Ovary (tissue), 3 donors: ENCODE data around the gene MYH15.

ENCODE experiments used
- EP300 ChIP-seq: sonication (generic); formaldehyde crosslinking; IDR thresholded peaks from one replicate; pipeline ENCODE4 v1.6.1; 2017; ENCODE audit warnings: antibody characterized with exemption
- POLR2A ChIP-seq: fragments of 450-650 bp; IDR thresholded peaks from one replicate; pipeline ENCODE4 v1.6.1; 2017; ENCODE audit warnings: antibody characterized with exemption, mild to moderate bottlenecking, moderate library complexity
- TF ChIP-seq, protein P1 (sequence below), 3 donors: fragments of 450-650 bp in 2 of 3; fragments of 200-600 bp in 1 of 3; IDR thresholded peaks; one replicate each; pipeline versions ENCODE4 v1.5.1 to v1.8.0; 2016 to 2022; ENCODE audit warnings: antibody characterized with exemption in 3 of 3, mild to moderate bottlenecking in 1 of 3
- donor health status: DM: no; HTN: no; CAD: no.

DNA sequence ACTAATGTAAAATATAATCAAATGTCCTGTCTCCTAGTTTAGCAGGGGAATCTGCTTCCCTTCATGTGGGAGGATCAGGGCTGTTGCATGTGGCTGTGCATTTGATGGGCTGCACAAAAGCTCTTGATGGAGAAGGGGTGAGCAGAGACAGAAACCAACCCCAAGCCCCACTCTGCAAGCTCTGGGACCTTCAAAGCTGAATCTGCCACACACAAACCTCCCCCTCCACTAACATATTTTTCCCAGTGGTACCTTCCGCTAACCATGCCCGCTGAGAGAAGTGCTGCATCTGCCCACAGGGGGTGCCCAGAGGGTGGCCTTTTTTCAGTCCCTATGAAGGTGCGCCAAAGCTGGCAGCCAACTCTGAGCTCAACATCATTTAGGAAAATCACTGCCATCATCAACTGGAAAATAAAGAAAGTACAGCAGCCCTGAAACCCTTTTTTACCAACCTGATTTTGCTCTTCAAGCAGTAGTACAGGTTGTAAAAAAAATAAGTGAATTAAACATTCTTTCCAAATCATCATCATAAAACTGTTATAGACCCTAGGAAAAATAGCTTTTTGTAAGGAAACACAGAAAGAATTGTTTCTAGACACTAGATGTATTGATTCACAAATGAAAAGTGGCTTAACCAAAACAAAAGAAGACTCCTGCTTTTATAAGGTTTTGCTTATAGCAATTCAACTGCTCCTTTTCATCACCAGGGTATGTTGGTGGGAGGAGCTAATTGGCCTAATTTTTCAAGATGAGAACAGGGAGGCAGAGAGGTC is 117.1 kb downstream of the MYH15 start:
- TF ChIP-seq, protein P1, sequence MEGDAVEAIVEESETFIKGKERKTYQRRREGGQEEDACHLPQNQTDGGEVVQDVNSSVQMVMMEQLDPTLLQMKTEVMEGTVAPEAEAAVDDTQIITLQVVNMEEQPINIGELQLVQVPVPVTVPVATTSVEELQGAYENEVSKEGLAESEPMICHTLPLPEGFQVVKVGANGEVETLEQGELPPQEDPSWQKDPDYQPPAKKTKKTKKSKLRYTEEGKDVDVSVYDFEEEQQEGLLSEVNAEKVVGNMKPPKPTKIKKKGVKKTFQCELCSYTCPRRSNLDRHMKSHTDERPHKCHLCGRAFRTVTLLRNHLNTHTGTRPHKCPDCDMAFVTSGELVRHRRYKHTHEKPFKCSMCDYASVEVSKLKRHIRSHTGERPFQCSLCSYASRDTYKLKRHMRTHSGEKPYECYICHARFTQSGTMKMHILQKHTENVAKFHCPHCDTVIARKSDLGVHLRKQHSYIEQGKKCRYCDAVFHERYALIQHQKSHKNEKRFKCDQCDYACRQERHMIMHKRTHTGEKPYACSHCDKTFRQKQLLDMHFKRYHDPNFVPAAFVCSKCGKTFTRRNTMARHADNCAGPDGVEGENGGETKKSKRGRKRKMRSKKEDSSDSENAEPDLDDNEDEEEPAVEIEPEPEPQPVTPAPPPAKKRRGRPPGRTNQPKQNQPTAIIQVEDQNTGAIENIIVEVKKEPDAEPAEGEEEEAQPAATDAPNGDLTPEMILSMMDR (IDR thresholded peaks at IDR 0.05), result no peak
- no peak for TF ChIP-seq EP300
- TF ChIP-seq POLR2A, result no peak
